Measurements from ENCODE around the gene MICALL1.
A peak's percentile ranks its signal among the peaks of the same experiment; 100 is the strongest.

The MICALL1 gene

GRCh38 chr22:37932821-37933578 lies 26.9 kb downstream of the MICALL1 start:
- no peak for TF ChIP-seq CTCF (IDR thresholded peaks at IDR 0.05; ENCODE audit: insufficient read depth, low read length, missing control alignments)
- DNase-seq (ENCODE audit: low read depth, low spot score): no peak
- H3K4me3 ChIP-seq (ENCODE audit: low read depth, low read length): no peak overlapping the region
- POLR2A ChIA-PET: interaction anchor here (0.6 to 0.9 kb wide), 2 partner anchors 45 to 70 kb away, joined by 3 read pairs; no protein-coding TSS in a partner anchor
- CTCF ChIA-PET: interaction anchor here (1.2 to 7.7 kb wide), 13 partner anchors 9 to 115 kb away, joined by 4 to 159 read pairs (median 11); partner anchors contain the start of gene MICALL1

- ChIA-PET CTCF (interaction anchor here (0.6 to 7.7 kb wide), 20 partner anchors 10 to 252 kb away, joined by 3 to 159 read pairs (median 6); partner anchors contain the start of gene MICALL1), POLR2A (interaction anchor here (0.6 to 0.9 kb wide), 2 partner anchors 46 to 71 kb away, joined by 3 read pairs; no protein-coding TSS in a partner anchor)
Observed at GRCh38 chr22:37933711-37934376, 27.7 kb downstream of the MICALL1 start.

GRCh38 chr22:37940698-37941376 lies 34.7 kb downstream of the MICALL1 start:
- POLR2A ChIA-PET: no interaction called here
- CTCF ChIA-PET: interaction anchor here (1.3 to 2.2 kb wide), 3 partner anchors 10 to 77 kb away, joined by 3 to 10 read pairs (median 6); no protein-coding TSS in a partner anchor

More at GRCh38 chr22:37933711-37934376, 27.7 kb downstream of the MICALL1 start:
- DNase-seq (ENCODE audit: low read depth, low spot score): peak; percentile 31
- peak; percentile 100 for TF ChIP-seq CTCF (IDR thresholded peaks at IDR 0.05; ENCODE audit: insufficient read depth, low read length, missing control alignments)
- no peak overlapping the region for H3K4me3 ChIP-seq (ENCODE audit: low read depth, low read length)

GRCh38 chr22:37942133-37942532 lies 36.0 kb downstream of the MICALL1 start:
- no peak for DNase-seq (ENCODE audit: low read depth, low spot score)
- ChIA-PET CTCF (interaction anchor here (0.8 to 9.0 kb wide), 4 partner anchors 9 to 55 kb away, joined by 3 to 79 read pairs (median 4); no protein-coding TSS in a partner anchor), POLR2A (no interaction called here)
- no peak for TF ChIP-seq CTCF (IDR thresholded peaks at IDR 0.05; ENCODE audit: insufficient read depth, low read length, missing control alignments)
- no peak overlapping the region for H3K4me3 ChIP-seq (ENCODE audit: low read depth, low read length)

More at GRCh38 chr22:37940698-37941376, 34.7 kb downstream of the MICALL1 start:
- no peak overlapping the region for H3K4me3 ChIP-seq (ENCODE audit: low read depth, low read length)
- DNase-seq (ENCODE audit: low read depth, low spot score): no peak
- no peak for TF ChIP-seq CTCF (IDR thresholded peaks at IDR 0.05; ENCODE audit: insufficient read depth, low read length, missing control alignments)

GRCh38 chr22:37943136-37943824 lies 37.2 kb downstream of the MICALL1 start:
- TF ChIP-seq CTCF (IDR thresholded peaks at IDR 0.05; ENCODE audit: insufficient read depth, low read length, missing control alignments): no peak
- H3K4me3 ChIP-seq (ENCODE audit: low read depth, low read length): no peak overlapping the region
- no peak for DNase-seq (ENCODE audit: low read depth, low spot score)
- POLR2A ChIA-PET: no interaction called here
- CTCF ChIA-PET: interaction anchor here (1.4 to 9.0 kb wide), 2 partner anchors 11 to 22 kb away, joined by 3 to 79 read pairs; no protein-coding TSS in a partner anchor

Data from AG04449 (cell line).